Upper lobe of left lung (tissue), 6 donors: ENCODE measurements around the gene HSPG2. TPM values are rescaled to one million over a fixed set of nuclear protein-coding genes. Genes with fewer than 3 reads are reported as not detected.

Experiments
- ATAC-seq, 2 donors: fragments of 200-7000 bp; cut with Tn5 transposase; one replicate each; pipeline ENCODE4 v1.9.1; 2022; ENCODE audit warnings: mild to moderate bottlenecking in 2 of 2, moderate library complexity in 2 of 2; ENCODE audit not compliant: low FRiP score in 2 of 2
- DNase-seq, 2 donors: peaks; one replicate each; pipeline ENCODE4 v3.0.0-alpha.2; 2019 to 2020
- H3K27ac ChIP-seq, 4 donors: fragments of 200-600 bp; sonication (generic); one replicate each; pipeline ENCODE4 v1.5.1; 2016 to 2019
- H3K27me3 ChIP-seq, 4 donors: fragments of 200-600 bp; sonication (generic); one replicate each; pipeline ENCODE4 v1.5.1; 2017 to 2019
- H3K36me3 ChIP-seq, 4 donors: fragments of 200-600 bp; sonication (generic); one replicate each; pipeline ENCODE4 v1.5.1; 2016 to 2019
- H3K4me1 ChIP-seq, 4 donors: fragments of 200-600 bp; sonication (generic); one replicate each; pipeline ENCODE4 v1.5.1; 2018 to 2019
- H3K4me3 ChIP-seq, 4 donors: fragments of 200-600 bp; sonication (generic); one replicate each; pipeline ENCODE4 v1.5.1; 2017 to 2019; ENCODE audit warnings: mild to moderate bottlenecking in 2 of 4, moderate library complexity in 1 of 4
- H3K9me3 ChIP-seq, 4 donors: fragments of 200-600 bp; sonication (generic); one replicate each; pipeline ENCODE4 v1.5.1; 2018 to 2019
- CTCF ChIP-seq, 6 experiments: fragments of 450-650 bp in 4 of 6; fragments of 200-600 bp in 2 of 6; sonication (generic) in 2 of 6; IDR thresholded peaks; one replicate each; pipeline ENCODE4 v1.5.1; 2016 to 2019; ENCODE audit warnings: antibody characterized with exemption in 6 of 6
- EP300 ChIP-seq, 4 donors: sonication (generic); formaldehyde crosslinking; IDR thresholded peaks; one replicate each; pipeline ENCODE4 v1.5.1; 2017; ENCODE audit warnings: antibody characterized with exemption in 4 of 4, control low read depth in 2 of 4
- POLR2A ChIP-seq, 4 donors: fragments of 450-650 bp; IDR thresholded peaks; one replicate each; pipeline ENCODE4 v1.5.1; 2016 to 2017; ENCODE audit warnings: antibody characterized with exemption in 4 of 4, mild to moderate bottlenecking in 2 of 4
- POLR2AphosphoS5 ChIP-seq, 2 donors: sonication (generic); formaldehyde crosslinking; IDR thresholded peaks; one replicate each; pipeline ENCODE4 v1.5.1; 2017; ENCODE audit warnings: antibody characterized with exemption in 2 of 2
- WGBS, 2 donors: methylation state at CpG; one replicate each; pipeline ENCODE4 v1.1.5; 2017 to 2018; 5-methylcytosine and 5-hydroxymethylcytosine counted together
- total RNA-seq, 6 donors: library from RNA; depleted of rRNA in 4 of 6; stranded (reverse); fragments of >200 nt in 4 of 6; gene quantifications; one replicate each; pipeline versions ENCODE4 v1.1.0 to v1.2.1, GENCODE V29; 2016 to 2021
- donor health status: DM: no; HTN: no; CAD: no; lungs with moderate emphysema.
- donor health status: DM: no; HTN: yes; CAD: no; lungs with severe emphysema.

HSPG2 gene
- total RNA-seq, 6 donors from 2014 or later, result 104 to 433 (median 227) TPM

DNA sequence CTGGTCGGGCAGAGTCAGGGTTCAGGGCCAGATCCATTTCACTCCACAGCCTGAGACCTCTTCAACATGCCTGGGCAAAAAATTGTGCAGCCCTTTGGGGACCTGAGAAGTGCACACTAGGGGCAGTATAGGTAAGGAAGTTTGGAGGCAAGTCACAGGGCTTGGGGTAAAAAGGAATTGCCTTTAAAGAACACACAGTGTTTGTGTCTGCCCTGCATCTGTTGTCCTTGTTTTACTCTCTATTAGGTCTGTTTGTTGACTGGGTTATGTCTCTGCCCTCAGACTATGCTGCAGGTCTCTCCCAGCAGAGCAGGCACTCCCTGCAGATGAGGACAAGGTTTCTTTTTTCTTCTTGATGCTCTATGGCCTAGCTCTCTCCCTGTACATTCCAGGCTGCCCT is 103.0 kb downstream of the HSPG2 start:
- Histone ChIP-seq H3K27ac (no peak overlapping the region), H3K9me3 (peaks cover 0 to 10% (median 0%) of the 10 kb centered on the region in 4 donors), H3K36me3 (peaks cover 21 to 99% (median 77%) of the 10 kb centered on the region in 4 donors), H3K4me3 (no peak overlapping the region), H3K27me3 (no peaks in the 10 kb centered on the region), H3K4me1 (no peaks in the 10 kb centered on the region)
- ATAC-seq, result no peak
- 100% methylated on average over 1 of the region's 1 CpG for WGBS, 2 donors
- no peak for DNase-seq
- TF ChIP-seq CTCF (IDR thresholded peaks at IDR 0.05) (no peak), POLR2A (IDR thresholded peaks at IDR 0.05) (no peak), EP300 (IDR thresholded peaks at IDR 0.05) (no peak), POLR2AphosphoS5 (IDR thresholded peaks at IDR 0.05) (no peak)

- WGBS, 2 donors, result 83 to 85% methylated on average over 7 to 11 of the region's 11 CpGs
- H3K36me3 ChIP-seq, result peaks cover 24 to 99% (median 80%) of the 10 kb centered on the region in 4 donors
- ATAC-seq (no peak), DNase-seq (no peak)
- no peak overlapping the region for H3K27ac ChIP-seq
- no peak overlapping the region for H3K4me3 ChIP-seq
- no peaks in the 10 kb centered on the region for H3K4me1 ChIP-seq
- H3K27me3 ChIP-seq, result no peaks in the 10 kb centered on the region
- TF ChIP-seq POLR2AphosphoS5 (IDR thresholded peaks at IDR 0.05) (no peak), POLR2A (IDR thresholded peaks at IDR 0.05) (no peak), EP300 (IDR thresholded peaks at IDR 0.05) (no peak), CTCF (IDR thresholded peaks at IDR 0.05) (no peak)
- peaks cover 0 to 10% (median 0%) of the 10 kb centered on the region in 4 donors for H3K9me3 ChIP-seq
Measured at GRCh38 chr1:21833392-21833976, 103.6 kb downstream of the HSPG2 start.

DNA sequence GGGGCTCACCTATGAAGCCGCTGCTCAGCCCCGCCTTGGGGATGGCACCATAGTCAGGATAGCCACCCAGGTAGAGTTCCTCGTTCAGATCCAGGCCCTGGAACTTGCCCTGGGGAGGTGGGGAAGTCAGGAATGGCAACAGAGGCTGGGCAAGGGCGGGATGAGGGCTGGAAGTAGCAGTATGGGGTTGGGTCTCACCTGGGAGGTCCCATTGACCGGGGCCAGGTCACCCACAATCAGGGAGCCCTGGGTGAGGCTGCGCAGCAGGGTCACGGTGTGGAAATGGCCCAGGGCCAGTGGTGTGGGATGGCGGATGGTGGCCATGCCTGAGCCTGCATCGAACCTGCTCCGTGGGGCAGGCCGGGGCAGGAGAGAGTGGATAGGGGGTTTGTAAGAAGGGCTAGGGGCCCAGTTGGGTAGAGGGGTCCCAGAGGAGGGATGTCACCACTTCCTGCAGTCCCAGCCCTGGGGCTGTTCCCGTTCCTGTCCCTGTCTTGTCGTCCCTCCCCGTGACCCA is 105.6 kb downstream of the HSPG2 start:
- no peak overlapping the region for H3K4me3 ChIP-seq
- H3K4me1 ChIP-seq, result no peaks in the 10 kb centered on the region
- H3K9me3 ChIP-seq, result peaks cover 0 to 10% (median 0%) of the 10 kb centered on the region in 4 donors
- no peak for TF ChIP-seq EP300 (IDR thresholded peaks at IDR 0.05)
- TF ChIP-seq POLR2AphosphoS5 (IDR thresholded peaks at IDR 0.05), result no peak
- no peak for TF ChIP-seq CTCF (IDR thresholded peaks at IDR 0.05)
- TF ChIP-seq POLR2A (IDR thresholded peaks at IDR 0.05), result no peak
- no peak for DNase-seq
- WGBS, 2 donors, result 90 to 91% methylated on average over 12 to 14 of the region's 14 CpGs
- peaks cover 32 to 97% (median 85%) of the 10 kb centered on the region in 4 donors for H3K36me3 ChIP-seq
- H3K27ac ChIP-seq, result no peak overlapping the region
- no peaks in the 10 kb centered on the region for H3K27me3 ChIP-seq
- ATAC-seq, result no peak

- no peak for ATAC-seq
- peaks cover 32 to 97% (median 85%) of the 10 kb centered on the region in 4 donors for H3K36me3 ChIP-seq
Measured at GRCh38 chr1:21830792-21831453, 106.2 kb downstream of the HSPG2 start.

More at GRCh38 chr1:21830792-21831453, 106.2 kb downstream of the HSPG2 start:
- H3K4me3 ChIP-seq, result no peak overlapping the region
- WGBS, 2 donors, result 91 to 93% methylated on average over 14 to 20 of the region's 23 CpGs
- no peaks in the 10 kb centered on the region for H3K4me1 ChIP-seq
- no peak for TF ChIP-seq EP300 (IDR thresholded peaks at IDR 0.05)
- no peak for TF ChIP-seq CTCF (IDR thresholded peaks at IDR 0.05)
- no peak for TF ChIP-seq POLR2AphosphoS5 (IDR thresholded peaks at IDR 0.05)
- TF ChIP-seq POLR2A (IDR thresholded peaks at IDR 0.05), result no peak
- no peaks in the 10 kb centered on the region for H3K27me3 ChIP-seq
- no peak overlapping the region for H3K27ac ChIP-seq
- peak in 1 of 2 donors; percentile 73 for DNase-seq
- H3K9me3 ChIP-seq, result peaks cover 0 to 10% (median 0%) of the 10 kb centered on the region in 4 donors
